HG03521 (cell line): ENCODE results near the gene RLBP1.

Experiments used
- ATAC-seq: cut with Tn5 transposase; IDR thresholded peaks from one replicate; pipeline ENCODE4 v1.9.1; 2021; ENCODE audit warnings: mild to moderate bottlenecking, moderate library complexity; ENCODE audit not compliant: unreplicated experiment

RLBP1 gene

GRCh38 chr15:89206908-89207331 is 14.5 kb downstream of the RLBP1 start:
- peak; percentile 70 for ATAC-seq

- ATAC-seq = no peak
Measured at GRCh38 chr15:89205991-89206585, 15.3 kb downstream of the RLBP1 start.

GRCh38 chr15:89203705-89204273 is 17.6 kb downstream of the RLBP1 start:
- no peak for ATAC-seq

- ATAC-seq = no peak
Measured at GRCh38 chr15:89201465-89202005, 19.8 kb downstream of the RLBP1 start.

- no peak for ATAC-seq
Measured at GRCh38 chr15:89200182-89200581, 21.2 kb downstream of the RLBP1 start.

GRCh38 chr15:89199746-89200145 is 21.6 kb downstream of the RLBP1 start:
- no peak for ATAC-seq

GRCh38 chr15:89198934-89199333 is 22.4 kb downstream of the RLBP1 start:
- no peak for ATAC-seq

GRCh38 chr15:89198196-89198595 is 23.2 kb downstream of the RLBP1 start:
- ATAC-seq = no peak

GRCh38 chr15:89197503-89197971 is 23.8 kb downstream of the RLBP1 start:
- ATAC-seq = no peak

- ATAC-seq = no peak
Measured at GRCh38 chr15:89196994-89197393, 24.4 kb downstream of the RLBP1 start.

GRCh38 chr15:89196241-89196640 is 25.1 kb downstream of the RLBP1 start:
- ATAC-seq = no peak

GRCh38 chr15:89195836-89196235 is 25.5 kb downstream of the RLBP1 start:
- ATAC-seq = no peak

GRCh38 chr15:89194608-89195007 is 26.8 kb downstream of the RLBP1 start:
- ATAC-seq = no peak

- ATAC-seq = no peak
Measured at GRCh38 chr15:89192766-89193165, 28.6 kb downstream of the RLBP1 start.

GRCh38 chr15:89192136-89192535 is 29.2 kb downstream of the RLBP1 start:
- ATAC-seq = no peak

- ATAC-seq = no peak
Measured at GRCh38 chr15:89187986-89188514, 33.3 kb downstream of the RLBP1 start.

- no peak for ATAC-seq
Measured at GRCh38 chr15:89187301-89187985, 33.9 kb downstream of the RLBP1 start.

- ATAC-seq = no peak
Measured at GRCh38 chr15:89186803-89187202, 34.6 kb downstream of the RLBP1 start.

- ATAC-seq = no peak
Measured at GRCh38 chr15:89184886-89185526, 36.4 kb downstream of the RLBP1 start.

- no peak for ATAC-seq
Measured at GRCh38 chr15:89184357-89184756, 37.0 kb downstream of the RLBP1 start.
